Liver (tissue), 9 donors: ENCODE data around the gene GBX2. TPM values are rescaled to one million over a fixed set of nuclear protein-coding genes. Genes with fewer than 3 reads are reported as not detected.

Experiments
- DNase-seq: peaks from one replicate; pipeline ENCODE4 v3.0.0-alpha.2; 2017; ENCODE audit warnings: low spot score
- H3K27ac ChIP-seq, 2 donors: one replicate each; pipeline ENCODE4 v1.7.0; 2013; ENCODE audit warnings: inconsistent platforms in 2 of 2, low read length in 2 of 2, control low read depth in 1 of 2, low read depth in 1 of 2, mild to moderate bottlenecking in 1 of 2
- H3K27me3 ChIP-seq, 4 donors: one replicate each; pipeline versions ENCODE4 v1.6.1 to v1.7.0; 2013; ENCODE audit warnings: low read length in 3 of 4, inconsistent platforms in 1 of 4, mild to moderate bottlenecking in 1 of 4, moderate library complexity in 1 of 4; ENCODE audit not compliant: control insufficient read depth in 4 of 4, insufficient read depth in 4 of 4
- H3K36me3 ChIP-seq, 4 donors: one replicate each; pipeline versions ENCODE4 v1.6.1 to v1.7.0; 2013; ENCODE audit warnings: low read length in 3 of 4, mild to moderate bottlenecking in 3 of 4, low read depth in 1 of 4, moderate library complexity in 1 of 4; ENCODE audit not compliant: control insufficient read depth in 4 of 4, insufficient read depth in 3 of 4
- H3K4me1 ChIP-seq, 4 donors: one replicate each; pipeline versions ENCODE4 v1.6.1 to v1.7.0; 2013; ENCODE audit warnings: low read length in 3 of 4, mild to moderate bottlenecking in 3 of 4, moderate library complexity in 1 of 4; ENCODE audit not compliant: control insufficient read depth in 4 of 4, insufficient read depth in 4 of 4
- H3K4me3 ChIP-seq, 3 donors: one replicate each; pipeline versions ENCODE4 v1.6.1 to v1.7.0; 2013; ENCODE audit warnings: low read length in 3 of 3, control low read depth in 1 of 3, low read depth in 1 of 3, mild to moderate bottlenecking in 1 of 3
- H3K9ac ChIP-seq, 2 donors: one replicate each; pipeline ENCODE4 v1.7.0; 2013; ENCODE audit warnings: low read length in 2 of 2, mild to moderate bottlenecking in 2 of 2, moderate library complexity in 2 of 2, control low read depth in 1 of 2, low read depth in 1 of 2
- H3K9me3 ChIP-seq, 4 donors: one replicate each; pipeline versions ENCODE4 v1.6.1 to v1.7.0; 2013; ENCODE audit warnings: low read length in 3 of 4; ENCODE audit not compliant: control insufficient read depth in 4 of 4
- ATF3 ChIP-seq: IDR thresholded peaks from 2 replicates; pipeline ENCODE4 v1.6.1; 2016; ENCODE audit warnings: antibody characterized with exemption
- EGR1 ChIP-seq, 2 donors: IDR thresholded peaks; 2 replicates each; pipeline ENCODE4 v1.6.1; 2016 to 2018; ENCODE audit warnings: antibody characterized with exemption in 2 of 2, low read depth in 2 of 2
- FOXA1 ChIP-seq: IDR thresholded peaks from 2 replicates; pipeline ENCODE4 v1.6.1; 2016; ENCODE audit warnings: antibody characterized with exemption
- FOXA2 ChIP-seq: IDR thresholded peaks from 2 replicates; pipeline ENCODE4 v1.6.1; 2016; ENCODE audit warnings: antibody characterized with exemption
- GABPA ChIP-seq, 2 donors: IDR thresholded peaks in 1 of 2; conservative IDR thresholded peaks in 1 of 2; 2 replicates each; pipeline ENCODE4 v1.6.1; 2016; ENCODE audit warnings: antibody characterized with exemption in 2 of 2, mild to moderate bottlenecking in 1 of 2, moderate library complexity in 1 of 2
- HNF4A ChIP-seq, 2 donors: conservative IDR thresholded peaks; 2 replicates each; pipeline ENCODE4 v1.6.1; 2016; ENCODE audit warnings: antibody characterized with exemption in 2 of 2, mild to moderate bottlenecking in 2 of 2
- HNF4G ChIP-seq: IDR thresholded peaks from 2 replicates; pipeline ENCODE4 v1.6.1; 2016; ENCODE audit warnings: antibody characterized with exemption
- JUND ChIP-seq, 2 donors: IDR thresholded peaks; 2 replicates each; pipeline ENCODE4 v1.6.1; 2016; ENCODE audit warnings: antibody characterized with exemption in 2 of 2
- MAX ChIP-seq: IDR thresholded peaks from 2 replicates; pipeline ENCODE4 v1.6.1; 2016; ENCODE audit warnings: antibody characterized with exemption
- NR2F2 ChIP-seq: IDR thresholded peaks from 2 replicates; pipeline ENCODE4 v1.6.1; 2016; ENCODE audit warnings: antibody characterized with exemption
- RAD21 ChIP-seq, 2 donors: IDR thresholded peaks; 2 replicates each; pipeline ENCODE4 v1.6.1; 2016; ENCODE audit warnings: antibody characterized with exemption in 2 of 2, mild to moderate bottlenecking in 2 of 2
- RXRA ChIP-seq, 2 donors: IDR thresholded peaks; 2 replicates each; pipeline ENCODE4 v1.6.1; 2017 to 2018; ENCODE audit warnings: antibody characterized with exemption in 2 of 2, mild to moderate bottlenecking in 1 of 2
- SP1 ChIP-seq: IDR thresholded peaks from 2 replicates; pipeline ENCODE4 v1.6.1; 2018; ENCODE audit warnings: antibody characterized with exemption, mild to moderate bottlenecking
- TAF1 ChIP-seq: conservative IDR thresholded peaks from 2 replicates; pipeline ENCODE4 v1.6.1; 2016; ENCODE audit warnings: antibody characterized with exemption, mild to moderate bottlenecking
- YY1 ChIP-seq: IDR thresholded peaks from 2 replicates; pipeline ENCODE4 v1.6.1; 2016; ENCODE audit warnings: antibody characterized with exemption, mild to moderate bottlenecking
- ZBTB33 ChIP-seq: IDR thresholded peaks from 2 replicates; pipeline ENCODE4 v1.6.1; 2016; ENCODE audit warnings: antibody characterized with exemption
- WGBS: extraction: QIAGEN DNeasy Blood & Tissue Kit; methylation state at CpG from one replicate; pipeline ENCODE4 v1.1.7; 2013; 5-methylcytosine and 5-hydroxymethylcytosine counted together
- polyA plus RNA-seq, 2 donors: library from polyadenylated mRNA; stranded (reverse) in 1 of 2; unstranded in 1 of 2; fragments of 200-250 nt in 1 of 2; fragments of >200 nt in 1 of 2; fragmentation: Nextera tagmentation in 1 of 2; extraction: Ambion mirVana in 1 of 2; gene quantifications; one replicate each; pipeline versions ENCODE4 v1.2.1 to v1.2.3, GENCODE V29; 2013 to 2015
- total RNA-seq, 2 donors: library from RNA; depleted of rRNA; stranded (reverse); fragments of >200 nt; gene quantifications; one replicate each; pipeline ENCODE4 v1.2.3, GENCODE V29; 2014
- TF ChIP-seq, protein P1 (sequence below): IDR thresholded peaks from 2 replicates; pipeline ENCODE4 v1.6.1; 2016; ENCODE audit warnings: antibody characterized with exemption, mild to moderate bottlenecking
- TF ChIP-seq, protein P2 (sequence below): fragments of 150-350 bp; IDR thresholded peaks from 2 replicates; pipeline ENCODE4 v1.5.1; 2017; ENCODE audit warnings: improper control_type of control experiment, low read depth, low read length; ENCODE audit not compliant: missing input control
- donor health status: healthy.
- donor health status: healthy.
- donor health status: healthy.
- donor health status: healthy.
- donor health status: healthy.

Gene GBX2
- total and polyA plus RNA-seq, 4 donors: not detected

- no peak for DNase-seq
- Histone ChIP-seq H3K9ac (no peak overlapping the region), H3K4me1 (no peaks in the 10 kb centered on the region), H3K27ac (no peak overlapping the region), H3K9me3 (no peaks in the 10 kb centered on the region), H3K4me3 (no peak overlapping the region), H3K27me3 (no peaks in the 10 kb centered on the region), H3K36me3 (no peaks in the 10 kb centered on the region)
- 76% methylated on average over 7 of the region's 7 CpGs for WGBS
- no peak for TF ChIP-seq JUND (IDR thresholded peaks at IDR 0.05)
- TF ChIP-seq FOXA2: no peak
- no peak for TF ChIP-seq FOXA1
- TF ChIP-seq MAX: no peak
- TF ChIP-seq YY1: no peak
- no peak for TF ChIP-seq TAF1
- no peak for TF ChIP-seq RXRA (IDR thresholded peaks at IDR 0.05)
- TF ChIP-seq, protein P1, sequence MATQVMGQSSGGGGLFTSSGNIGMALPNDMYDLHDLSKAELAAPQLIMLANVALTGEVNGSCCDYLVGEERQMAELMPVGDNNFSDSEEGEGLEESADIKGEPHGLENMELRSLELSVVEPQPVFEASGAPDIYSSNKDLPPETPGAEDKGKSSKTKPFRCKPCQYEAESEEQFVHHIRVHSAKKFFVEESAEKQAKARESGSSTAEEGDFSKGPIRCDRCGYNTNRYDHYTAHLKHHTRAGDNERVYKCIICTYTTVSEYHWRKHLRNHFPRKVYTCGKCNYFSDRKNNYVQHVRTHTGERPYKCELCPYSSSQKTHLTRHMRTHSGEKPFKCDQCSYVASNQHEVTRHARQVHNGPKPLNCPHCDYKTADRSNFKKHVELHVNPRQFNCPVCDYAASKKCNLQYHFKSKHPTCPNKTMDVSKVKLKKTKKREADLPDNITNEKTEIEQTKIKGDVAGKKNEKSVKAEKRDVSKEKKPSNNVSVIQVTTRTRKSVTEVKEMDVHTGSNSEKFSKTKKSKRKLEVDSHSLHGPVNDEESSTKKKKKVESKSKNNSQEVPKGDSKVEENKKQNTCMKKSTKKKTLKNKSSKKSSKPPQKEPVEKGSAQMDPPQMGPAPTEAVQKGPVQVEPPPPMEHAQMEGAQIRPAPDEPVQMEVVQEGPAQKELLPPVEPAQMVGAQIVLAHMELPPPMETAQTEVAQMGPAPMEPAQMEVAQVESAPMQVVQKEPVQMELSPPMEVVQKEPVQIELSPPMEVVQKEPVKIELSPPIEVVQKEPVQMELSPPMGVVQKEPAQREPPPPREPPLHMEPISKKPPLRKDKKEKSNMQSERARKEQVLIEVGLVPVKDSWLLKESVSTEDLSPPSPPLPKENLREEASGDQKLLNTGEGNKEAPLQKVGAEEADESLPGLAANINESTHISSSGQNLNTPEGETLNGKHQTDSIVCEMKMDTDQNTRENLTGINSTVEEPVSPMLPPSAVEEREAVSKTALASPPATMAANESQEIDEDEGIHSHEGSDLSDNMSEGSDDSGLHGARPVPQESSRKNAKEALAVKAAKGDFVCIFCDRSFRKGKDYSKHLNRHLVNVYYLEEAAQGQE: no peak
- TF ChIP-seq ATF3: no peak
- no peak for TF ChIP-seq HNF4G
- no peak for TF ChIP-seq EGR1 (IDR thresholded peaks at IDR 0.05; ENCODE audit: low read depth in 2 of 2)
- TF ChIP-seq HNF4A (conservative IDR thresholded peaks at IDR 0.05): no peak
- no peak for TF ChIP-seq NR2F2
- no peak for TF ChIP-seq GABPA (IDR thresholded peaks at IDR 0.05 in 1 of 2, conservative IDR thresholded peaks at IDR 0.05 in 1 of 2)
- TF ChIP-seq, protein P2, sequence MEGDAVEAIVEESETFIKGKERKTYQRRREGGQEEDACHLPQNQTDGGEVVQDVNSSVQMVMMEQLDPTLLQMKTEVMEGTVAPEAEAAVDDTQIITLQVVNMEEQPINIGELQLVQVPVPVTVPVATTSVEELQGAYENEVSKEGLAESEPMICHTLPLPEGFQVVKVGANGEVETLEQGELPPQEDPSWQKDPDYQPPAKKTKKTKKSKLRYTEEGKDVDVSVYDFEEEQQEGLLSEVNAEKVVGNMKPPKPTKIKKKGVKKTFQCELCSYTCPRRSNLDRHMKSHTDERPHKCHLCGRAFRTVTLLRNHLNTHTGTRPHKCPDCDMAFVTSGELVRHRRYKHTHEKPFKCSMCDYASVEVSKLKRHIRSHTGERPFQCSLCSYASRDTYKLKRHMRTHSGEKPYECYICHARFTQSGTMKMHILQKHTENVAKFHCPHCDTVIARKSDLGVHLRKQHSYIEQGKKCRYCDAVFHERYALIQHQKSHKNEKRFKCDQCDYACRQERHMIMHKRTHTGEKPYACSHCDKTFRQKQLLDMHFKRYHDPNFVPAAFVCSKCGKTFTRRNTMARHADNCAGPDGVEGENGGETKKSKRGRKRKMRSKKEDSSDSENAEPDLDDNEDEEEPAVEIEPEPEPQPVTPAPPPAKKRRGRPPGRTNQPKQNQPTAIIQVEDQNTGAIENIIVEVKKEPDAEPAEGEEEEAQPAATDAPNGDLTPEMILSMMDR: no peak
- no peak for TF ChIP-seq RAD21 (IDR thresholded peaks at IDR 0.05)
- no peak for TF ChIP-seq ZBTB33
- TF ChIP-seq SP1: no peak
Observed at GRCh38 chr2:236196366-236196765, 28.2 kb upstream of the GBX2 start.
